ENCODE measurements around the gene SCAMP5.

SCAMP5 gene

DNA sequence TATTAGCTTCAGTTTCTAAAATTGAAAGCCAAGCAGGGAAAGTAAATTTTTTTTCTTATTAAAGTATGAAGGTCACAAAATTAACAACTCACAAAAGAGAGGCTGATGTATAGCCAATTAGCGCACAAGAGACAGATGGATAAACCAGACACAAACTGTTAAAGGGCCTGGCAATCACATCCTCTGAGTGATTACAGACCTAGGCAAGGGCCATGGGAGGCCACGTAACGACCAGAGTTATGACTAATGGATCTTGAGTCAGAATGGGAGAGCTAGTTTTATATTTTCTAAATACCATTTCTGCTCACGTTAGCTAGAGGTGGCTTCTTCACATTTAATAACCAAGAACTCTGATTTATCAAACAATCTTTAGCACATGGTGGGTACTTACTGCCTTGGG lies 17.8 kb upstream of the SCAMP5 start:
- no peak for DNase-seq (ENCODE audit: low spot score)

- DNase-seq (ENCODE audit: low spot score): no peak
These were observed 17.3 kb upstream of the SCAMP5 start for GRCh38 chr15:74978077-74978476.

DNA sequence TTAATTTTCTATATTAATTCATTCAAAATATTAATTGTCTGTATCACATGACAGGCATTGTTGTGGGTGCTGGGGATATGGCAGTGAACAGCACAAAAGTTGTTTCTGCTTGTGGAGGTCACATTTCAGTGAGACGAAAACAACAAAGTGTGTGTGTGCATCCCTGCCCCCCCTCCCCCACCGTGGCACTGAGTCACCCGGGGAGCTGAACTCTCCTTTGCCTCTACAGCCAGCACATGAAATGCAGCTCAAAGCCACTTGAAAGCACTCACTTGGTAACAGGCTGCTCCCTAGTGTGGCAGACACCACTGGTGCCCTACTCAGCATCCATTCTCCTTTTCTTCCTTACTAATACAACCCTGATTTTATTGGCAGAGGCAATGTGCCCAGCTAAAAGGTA lies 16.9 kb upstream of the SCAMP5 start:
- peak; percentile 90 for DNase-seq (ENCODE audit: low spot score)

DNA sequence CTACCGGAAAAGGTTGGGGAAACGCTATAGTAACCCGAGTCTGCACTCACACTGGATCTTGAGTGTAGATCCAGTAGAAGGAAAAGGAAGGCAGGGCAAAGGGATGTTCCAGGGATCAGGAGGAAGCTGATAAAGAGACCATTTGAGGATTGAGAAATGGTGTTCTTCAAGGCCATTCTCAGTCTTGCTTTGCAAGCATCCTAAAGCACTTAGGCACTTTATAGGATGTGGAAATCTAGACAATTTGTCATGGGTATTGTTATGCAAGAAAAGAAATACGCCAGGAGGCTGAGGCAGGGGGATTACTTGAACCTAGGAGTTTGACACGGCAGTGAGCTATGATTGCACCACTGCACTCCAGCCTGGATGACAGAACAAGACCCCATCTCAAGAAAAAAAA lies 13.2 kb upstream of the SCAMP5 start:
- DNase-seq (ENCODE audit: low spot score): no peak

DNA sequence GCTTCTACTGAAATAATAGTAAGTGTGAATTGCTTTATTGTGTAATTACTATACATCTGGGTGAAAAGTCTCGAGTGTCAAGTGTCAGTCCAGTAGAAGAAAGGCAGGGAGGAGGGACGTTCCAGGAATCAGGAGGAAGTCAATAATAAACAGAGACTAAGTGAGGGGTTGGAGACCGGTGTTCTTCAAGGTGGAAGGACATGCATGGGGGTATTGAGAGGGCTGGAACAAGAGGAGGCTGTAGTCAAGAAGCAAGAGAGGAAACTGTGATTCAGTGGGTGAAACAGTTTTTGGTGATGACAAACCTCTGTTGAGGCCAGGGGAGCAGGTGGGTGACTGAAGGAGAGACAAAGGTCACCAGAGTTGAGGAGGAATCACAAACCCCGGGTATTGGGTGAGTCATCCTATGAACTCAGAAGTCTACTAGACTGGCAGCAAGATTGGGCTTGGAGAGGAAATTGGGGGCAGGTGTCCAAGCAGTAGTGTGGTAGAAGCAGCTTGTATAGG lies 11.6 kb upstream of the SCAMP5 start:
- DNase-seq (ENCODE audit: low spot score): peak; percentile 56

GRCh38 chr15:74988007-74988800 lies 7.2 kb upstream of the SCAMP5 start:
- DNase-seq (ENCODE audit: low spot score): peak; percentile 74

GRCh38 chr15:74989527-74989926 lies 5.8 kb upstream of the SCAMP5 start:
- DNase-seq (ENCODE audit: low spot score): no peak

GRCh38 chr15:74992619-74993018 lies 2.7 kb upstream of the SCAMP5 start:
- DNase-seq (ENCODE audit: low spot score): no peak

DNA sequence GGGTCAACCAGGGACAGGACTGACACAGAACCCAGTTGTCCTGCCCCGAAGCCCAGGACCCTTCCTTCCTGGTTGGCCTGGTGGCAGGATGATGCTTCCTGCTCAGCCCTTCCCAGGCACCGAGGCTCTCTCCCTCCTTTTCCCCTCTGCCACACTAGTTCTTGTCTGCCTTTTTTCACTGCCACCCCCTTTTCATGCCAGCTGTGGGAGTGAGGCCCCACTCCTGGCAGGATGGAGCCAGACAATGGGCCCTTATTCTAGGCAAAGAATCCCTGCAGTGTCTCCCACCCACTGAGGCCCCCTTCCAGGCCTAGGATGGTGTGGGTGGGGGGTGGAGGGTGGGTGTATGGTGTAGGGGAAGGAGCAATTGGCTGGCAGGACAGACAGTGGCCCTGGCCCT lies 1.1 kb upstream of the SCAMP5 start:
- DNase-seq (ENCODE audit: low spot score): no peak

GRCh38 chr15:74994685-74995084 lies 678 bp upstream of the SCAMP5 start:
- DNase-seq (ENCODE audit: low spot score): no peak

GRCh38 chr15:74995779-74996765 lies 709 bp downstream of the SCAMP5 start:
- DNase-seq (ENCODE audit: low spot score): no peak

DNA sequence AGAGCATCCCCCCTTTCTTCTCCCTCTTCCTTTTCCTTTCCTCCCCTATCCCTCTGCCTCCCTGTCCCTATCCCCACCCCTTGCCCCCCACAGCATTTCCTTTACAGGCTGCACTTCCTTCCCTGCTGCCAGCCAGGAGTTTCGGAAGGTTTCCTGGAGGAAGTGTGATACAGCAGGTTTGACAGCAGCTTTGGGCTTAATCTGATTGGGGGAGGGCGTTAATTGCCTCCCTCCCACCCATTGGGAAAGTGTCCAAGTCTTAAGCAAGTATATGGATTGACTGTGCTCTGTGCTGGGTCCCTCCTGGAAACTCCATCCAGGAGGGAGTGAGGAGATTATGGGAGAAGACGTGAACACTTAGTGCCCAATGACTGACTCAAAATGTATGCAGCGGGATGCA lies 1.8 kb downstream of the SCAMP5 start:
- DNase-seq (ENCODE audit: low spot score): no peak

GRCh38 chr15:74997543-74997942 lies 2.2 kb downstream of the SCAMP5 start:
- DNase-seq (ENCODE audit: low spot score): no peak

- DNase-seq (ENCODE audit: low spot score): no peak
These were observed 5.9 kb downstream of the SCAMP5 start for GRCh38 chr15:75001310-75001709.

GRCh38 chr15:75002398-75002797 lies 7.0 kb downstream of the SCAMP5 start:
- no peak for DNase-seq (ENCODE audit: low spot score)

DNA sequence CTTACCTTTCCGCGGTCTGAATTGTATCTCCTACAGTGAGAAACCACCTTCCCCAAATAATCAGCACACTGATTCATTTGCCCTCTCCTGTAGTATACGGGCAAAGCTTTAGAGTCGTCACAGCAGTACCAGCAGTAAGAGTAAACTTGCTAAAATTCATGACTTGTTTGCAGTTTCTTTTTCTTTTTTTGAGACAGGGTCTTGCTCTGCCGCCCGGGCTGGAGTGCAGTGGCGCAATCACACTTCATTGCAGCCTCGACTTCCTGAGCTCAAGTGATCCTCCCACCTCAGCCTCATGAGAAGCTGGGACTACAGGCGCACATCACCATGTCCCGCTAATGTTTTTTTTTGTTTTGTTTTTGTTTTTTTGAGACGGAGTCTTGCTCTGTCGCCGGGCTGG lies 11.9 kb downstream of the SCAMP5 start:
- no peak for DNase-seq (ENCODE audit: low spot score)

DNA sequence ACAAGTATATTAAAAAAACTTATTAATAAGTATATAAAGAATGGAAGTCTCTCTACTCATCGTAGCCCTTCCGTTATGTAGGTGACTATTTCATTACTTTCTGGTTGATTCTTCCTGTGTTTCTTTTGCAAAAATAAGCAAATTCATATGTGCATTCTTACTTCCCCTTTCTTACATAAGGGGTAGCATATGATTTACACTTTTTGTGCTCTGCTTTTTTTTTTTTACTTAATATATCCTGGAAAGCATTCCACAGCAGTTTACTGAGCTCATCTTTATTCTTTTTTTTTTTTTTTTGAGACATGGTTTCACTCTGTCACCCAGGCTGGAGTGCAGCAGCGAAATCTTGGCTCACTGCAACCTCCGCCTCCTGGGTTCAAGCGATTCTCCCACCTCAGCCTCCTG lies 12.9 kb downstream of the SCAMP5 start:
- no peak for DNase-seq (ENCODE audit: low spot score)

- no peak for DNase-seq (ENCODE audit: low spot score)
These were observed 13.4 kb downstream of the SCAMP5 start for GRCh38 chr15:75008629-75009326.

DNA sequence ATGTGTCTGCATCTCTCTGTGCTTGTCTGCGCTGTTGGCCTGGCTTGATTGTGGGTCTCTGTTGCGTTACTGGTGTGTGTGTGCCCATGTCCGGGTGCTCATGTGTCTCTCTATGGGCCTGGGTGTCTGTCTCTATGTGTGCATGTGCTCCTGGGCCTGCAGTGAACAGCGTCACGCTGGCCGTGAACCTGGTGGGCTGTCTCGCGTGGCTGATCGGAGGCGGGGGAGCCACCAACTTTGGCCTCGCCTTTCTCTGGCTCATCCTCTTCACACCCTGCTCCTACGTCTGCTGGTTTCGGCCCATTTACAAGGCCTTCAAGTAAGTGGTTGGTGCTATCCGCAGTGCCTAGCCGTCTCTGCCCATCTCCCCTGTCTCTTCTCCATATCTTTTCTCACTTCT lies 21.1 kb downstream of the SCAMP5 start:
- no peak for DNase-seq (ENCODE audit: low spot score)

- no peak for DNase-seq (ENCODE audit: low spot score)
These were observed 24.6 kb downstream of the SCAMP5 start for GRCh38 chr15:75019916-75020315.

DNA sequence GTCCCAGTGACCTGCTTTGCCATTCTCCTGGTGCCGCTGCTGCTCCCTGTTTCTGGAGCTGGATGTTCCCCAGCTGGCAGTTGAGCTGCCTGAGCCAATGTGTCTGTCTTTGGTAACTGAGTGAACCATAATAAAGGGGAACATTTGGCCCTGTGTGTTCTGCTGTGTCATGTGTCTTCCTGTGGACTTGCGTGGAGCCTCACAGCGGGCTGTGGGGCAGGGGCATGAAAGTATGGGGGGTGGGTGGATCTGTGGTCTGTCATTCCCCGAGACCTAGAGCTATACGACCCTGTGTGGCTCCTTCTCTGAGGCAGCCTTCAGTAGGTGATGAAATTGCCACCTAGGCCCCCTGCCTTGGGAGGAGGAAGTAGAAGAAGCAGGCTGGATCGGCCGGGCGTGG lies 26.0 kb downstream of the SCAMP5 start:
- no peak for DNase-seq (ENCODE audit: low spot score)

- no peak for DNase-seq (ENCODE audit: low spot score)
These were observed 27.4 kb downstream of the SCAMP5 start for GRCh38 chr15:75022783-75023180.

Data from SW480 (cell line).